HG02759 (cell line): ENCODE data around the gene ATG16L2.
A peak's percentile ranks its signal among the peaks of the same experiment; 100 is the strongest.

Experiments
- ATAC-seq: cut with Tn5 transposase; IDR thresholded peaks from one replicate; pipeline ENCODE4 v1.9.1; 2021; ENCODE audit warnings: mild to moderate bottlenecking, moderate library complexity; ENCODE audit not compliant: unreplicated experiment

Gene ATG16L2

DNA sequence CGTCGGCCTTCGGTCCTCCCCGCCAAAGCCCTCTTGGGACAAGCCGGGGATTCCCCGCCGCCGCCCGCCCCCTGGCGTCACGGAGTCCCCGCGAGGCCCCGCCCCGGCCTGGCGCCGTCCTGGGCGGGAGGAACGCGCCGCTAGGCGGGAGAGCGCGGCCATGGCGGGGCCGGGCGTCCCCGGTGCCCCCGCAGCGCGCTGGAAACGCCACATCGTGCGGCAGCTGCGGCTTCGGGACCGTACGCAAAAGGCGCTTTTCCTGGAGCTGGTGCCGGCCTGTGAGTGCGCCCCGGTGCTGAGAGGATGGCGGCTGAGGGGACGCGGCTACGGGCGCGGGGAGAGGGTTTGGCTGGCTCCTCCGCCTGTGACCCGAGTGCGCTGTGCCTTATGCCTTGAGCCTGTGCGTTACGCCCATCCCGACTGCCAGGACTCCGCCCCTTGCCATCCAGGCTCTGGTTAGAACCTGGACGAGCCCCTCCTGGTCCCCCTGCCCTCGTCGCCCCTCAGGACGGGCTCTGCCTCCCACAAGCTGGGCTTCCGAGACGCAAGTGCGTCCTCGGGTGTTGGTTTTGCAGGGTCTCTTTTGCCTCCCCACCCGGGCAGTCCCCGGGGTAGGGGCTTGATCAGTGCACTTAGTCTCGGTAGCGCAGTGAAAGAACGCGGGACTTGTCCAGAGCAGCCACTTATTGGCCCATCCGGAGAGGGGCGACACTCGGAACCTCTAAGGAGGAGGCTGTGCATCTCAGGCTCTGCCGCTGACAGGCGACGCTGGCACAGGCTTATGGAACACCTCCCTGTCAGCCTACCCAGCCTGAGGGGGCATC, at the start of gene ATG16L2:
Gene ATG16L2 (plus strand): TSS at position 126 of the 824 bp plus-strand sequence. CDS start 35 bp downstream, at position 161.
- ATAC-seq, result peak; percentile 70

DNA sequence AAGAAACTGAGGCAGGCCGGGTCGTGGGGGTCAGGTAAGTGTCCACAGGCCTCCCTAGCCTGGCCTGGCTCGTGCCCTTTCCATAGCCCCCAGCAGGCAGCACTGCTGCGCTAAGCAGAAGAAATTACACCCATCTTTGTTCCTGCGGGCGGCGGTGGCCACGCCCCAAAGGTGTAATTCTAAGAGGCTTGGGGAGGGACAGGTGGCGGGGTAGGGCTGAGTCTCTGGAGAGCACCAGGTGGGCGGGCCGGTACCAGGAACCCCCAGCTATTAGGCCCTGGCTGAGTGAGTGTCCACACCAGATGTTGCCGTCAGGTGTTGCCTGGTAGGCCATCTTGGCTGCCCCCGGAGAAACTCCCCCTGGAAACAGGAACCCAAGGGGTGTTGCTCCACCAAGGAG, 49.7 kb upstream of the ATG16L2 start:
- ATAC-seq, result no peak

GRCh38 chr11:72766152-72766902, 47.9 kb upstream of the ATG16L2 start:
- ATAC-seq, result no peak

- no peak for ATAC-seq
Measured at GRCh38 chr11:72767203-72768062, 46.8 kb upstream of the ATG16L2 start.

DNA sequence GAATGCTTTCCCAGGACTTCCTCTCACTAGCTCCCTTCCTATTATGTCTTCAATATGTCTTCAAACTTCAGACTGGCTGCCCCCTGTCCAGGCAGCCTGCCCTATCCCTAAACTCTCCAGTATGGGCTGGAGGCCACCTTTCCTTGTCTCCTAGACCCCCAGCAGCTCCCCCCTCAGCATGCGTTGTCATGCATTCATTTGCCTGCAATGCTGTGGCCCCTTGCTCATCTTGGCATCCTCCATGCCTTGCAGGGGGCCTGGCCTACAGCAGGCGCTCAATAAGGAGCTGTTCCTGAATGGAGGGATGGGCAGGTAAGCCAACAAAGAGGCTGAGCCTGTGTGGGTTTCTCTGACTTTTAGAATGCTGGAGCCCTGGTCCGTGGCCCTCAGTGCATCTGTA, 45.6 kb upstream of the ATG16L2 start:
- no peak for ATAC-seq

- ATAC-seq, result no peak
Measured at GRCh38 chr11:72769680-72770079, 44.5 kb upstream of the ATG16L2 start.

DNA sequence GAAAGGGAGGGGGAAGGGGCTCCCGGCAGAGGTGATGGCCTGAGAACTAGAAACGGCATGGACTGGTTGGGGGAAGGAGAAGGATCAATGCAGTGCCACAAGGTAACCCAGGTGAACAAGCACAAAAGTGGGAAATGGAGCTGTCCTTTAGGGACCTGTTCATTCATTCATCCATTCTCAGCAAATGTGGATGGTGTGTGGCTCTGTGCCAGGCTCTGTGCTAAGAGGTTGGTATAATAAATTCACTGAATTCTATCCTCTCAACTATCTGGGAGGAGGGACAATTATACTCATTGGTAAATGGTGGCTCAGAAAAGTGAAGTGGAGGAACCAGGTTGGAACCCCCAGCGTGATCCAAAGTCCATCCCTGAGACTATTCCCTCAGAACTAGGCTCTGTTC, 43.4 kb upstream of the ATG16L2 start:
- ATAC-seq, result no peak

DNA sequence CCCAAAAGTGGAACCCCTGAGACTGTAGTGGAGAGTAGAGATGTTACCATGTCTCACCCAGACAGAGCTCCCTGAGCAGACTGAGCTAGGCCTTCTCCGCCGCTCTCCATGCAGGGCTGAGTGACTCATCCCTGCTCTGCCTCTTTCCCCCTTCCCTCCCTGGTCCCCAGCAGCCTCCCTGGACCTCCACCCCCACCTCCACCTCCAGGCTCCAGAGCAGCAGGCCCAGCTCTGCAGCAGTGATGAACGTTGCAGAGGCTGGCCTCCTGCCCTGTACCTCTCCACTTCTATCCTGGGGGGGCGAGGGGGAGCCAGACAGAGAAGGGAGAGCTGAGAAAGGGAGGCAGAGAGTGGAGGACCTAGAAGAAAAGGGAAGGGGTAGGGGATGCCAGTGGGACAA, 42.7 kb upstream of the ATG16L2 start:
- ATAC-seq, result no peak

- no peak for ATAC-seq
Measured at GRCh38 chr11:72772059-72772458, 42.2 kb upstream of the ATG16L2 start.

GRCh38 chr11:72773291-72773690, 40.9 kb upstream of the ATG16L2 start:
- no peak for ATAC-seq

DNA sequence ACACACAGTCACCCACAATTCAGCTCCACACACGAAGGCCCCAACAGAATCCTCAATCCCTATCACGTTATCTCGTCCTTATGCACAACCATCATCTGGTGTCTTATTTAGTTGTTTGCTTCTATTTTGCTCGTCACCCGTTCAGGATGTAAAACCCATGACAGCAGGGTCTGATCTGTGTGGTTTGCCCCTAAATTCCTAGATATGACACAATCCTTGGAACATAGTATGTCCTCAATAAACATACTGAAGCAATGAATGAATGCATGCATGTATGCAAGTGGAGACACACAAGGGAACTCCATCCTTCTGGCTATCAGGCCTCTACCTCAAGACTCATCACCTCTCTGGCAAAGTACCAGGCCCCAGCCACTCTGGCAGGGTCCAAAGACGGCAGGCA, 40.5 kb upstream of the ATG16L2 start:
- no peak for ATAC-seq

GRCh38 chr11:72774499-72774898, 39.7 kb upstream of the ATG16L2 start:
- ATAC-seq, result no peak

- ATAC-seq, result no peak
Measured at GRCh38 chr11:72775288-72776110, 38.7 kb upstream of the ATG16L2 start.

GRCh38 chr11:72776117-72776843, 37.9 kb upstream of the ATG16L2 start:
- ATAC-seq, result no peak

GRCh38 chr11:72776844-72777754, 37.1 kb upstream of the ATG16L2 start:
- ATAC-seq, result no peak

- no peak for ATAC-seq
Measured at GRCh38 chr11:72777755-72778278, 36.4 kb upstream of the ATG16L2 start.

DNA sequence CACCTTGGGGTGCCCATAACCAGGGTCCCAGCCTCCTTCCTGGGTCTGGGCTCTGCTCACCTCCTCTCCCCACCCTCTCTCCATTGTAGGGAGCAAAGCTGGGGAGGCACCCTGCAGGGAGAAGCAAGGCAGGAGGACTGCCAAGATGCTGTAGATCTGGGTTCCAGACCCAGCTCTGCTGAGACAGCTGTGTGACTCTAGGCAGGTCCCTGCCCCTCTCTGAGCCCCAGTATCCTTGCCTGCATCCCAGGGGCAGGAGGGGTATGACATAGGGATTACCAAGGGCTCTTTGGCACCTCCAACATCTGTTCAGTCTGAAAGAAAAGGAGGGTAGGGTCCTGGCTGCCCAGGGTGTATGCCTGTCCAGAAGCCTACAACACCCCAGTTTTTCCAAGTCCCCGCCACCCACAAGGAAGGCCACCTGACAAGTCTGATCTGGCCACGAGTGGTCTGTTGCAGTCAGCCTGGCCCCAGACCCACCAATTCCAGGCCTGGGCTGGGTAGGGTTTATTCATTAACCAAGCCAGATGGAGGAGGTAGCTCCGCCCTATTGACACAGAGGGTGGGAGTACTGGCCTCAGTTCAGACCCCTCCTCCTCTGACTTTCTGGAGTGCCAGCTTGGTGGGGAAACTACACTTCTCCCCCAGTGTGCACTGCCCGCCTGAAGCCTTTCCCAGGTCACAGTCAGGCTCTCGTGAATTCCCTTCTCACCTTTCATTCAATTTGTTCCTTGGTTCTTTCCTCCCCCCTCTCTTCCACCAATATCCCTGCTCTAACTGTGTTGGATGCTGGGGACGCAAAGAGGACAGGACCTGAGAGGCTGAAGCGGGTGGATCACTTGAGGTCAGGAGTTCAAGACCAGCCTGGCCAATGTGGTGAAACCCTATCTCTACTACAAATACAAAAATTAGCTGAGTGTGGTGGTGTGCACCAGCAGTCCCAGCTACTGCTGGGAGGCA, 35.4 kb upstream of the ATG16L2 start:
- ATAC-seq, result no peak
